OCI-LY1 (cell line): ENCODE data around the gene KMT2A.

ENCODE experiments used
- EZH2 ChIP-seq: fragments of 200-600 bp; sonication (generic), shearing (Covaris generic); IDR thresholded peaks from 2 replicates; pipeline ENCODE4 v1.8.0; 2017; ENCODE audit warnings: borderline replicate concordance, mixed run types, mild to moderate bottlenecking, antibody characterized with exemption, low read length, moderate library complexity, mixed read lengths
- TF ChIP-seq, protein P1 (sequence below): fragments of 200-600 bp; sonication (generic), shearing (Covaris generic); IDR thresholded peaks from 2 replicates; pipeline ENCODE4 v1.5.1; 2017; ENCODE audit warnings: mild to moderate bottlenecking, antibody characterized with exemption, low read length, moderate library complexity, mixed read lengths

DNA sequence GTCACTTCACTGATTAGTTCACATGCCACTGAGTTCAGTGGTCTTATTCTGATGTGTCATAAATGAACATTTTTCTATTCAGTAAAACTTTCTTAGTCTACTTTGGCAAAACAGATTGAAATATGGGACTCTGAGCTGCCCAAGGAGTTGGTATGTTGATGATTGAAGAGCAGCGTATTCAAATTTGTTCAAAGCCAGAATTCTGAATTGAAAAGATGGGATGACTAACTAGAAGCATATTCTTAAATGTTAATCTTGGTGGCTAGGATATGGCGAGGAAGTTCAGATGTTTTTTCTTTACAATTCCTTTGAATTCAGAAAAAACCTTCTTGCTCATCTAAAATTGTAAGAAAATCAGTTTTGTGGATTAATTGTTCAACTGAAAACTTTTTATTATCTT, 34.7 kb downstream of the KMT2A start:
- TF ChIP-seq, protein P1, sequence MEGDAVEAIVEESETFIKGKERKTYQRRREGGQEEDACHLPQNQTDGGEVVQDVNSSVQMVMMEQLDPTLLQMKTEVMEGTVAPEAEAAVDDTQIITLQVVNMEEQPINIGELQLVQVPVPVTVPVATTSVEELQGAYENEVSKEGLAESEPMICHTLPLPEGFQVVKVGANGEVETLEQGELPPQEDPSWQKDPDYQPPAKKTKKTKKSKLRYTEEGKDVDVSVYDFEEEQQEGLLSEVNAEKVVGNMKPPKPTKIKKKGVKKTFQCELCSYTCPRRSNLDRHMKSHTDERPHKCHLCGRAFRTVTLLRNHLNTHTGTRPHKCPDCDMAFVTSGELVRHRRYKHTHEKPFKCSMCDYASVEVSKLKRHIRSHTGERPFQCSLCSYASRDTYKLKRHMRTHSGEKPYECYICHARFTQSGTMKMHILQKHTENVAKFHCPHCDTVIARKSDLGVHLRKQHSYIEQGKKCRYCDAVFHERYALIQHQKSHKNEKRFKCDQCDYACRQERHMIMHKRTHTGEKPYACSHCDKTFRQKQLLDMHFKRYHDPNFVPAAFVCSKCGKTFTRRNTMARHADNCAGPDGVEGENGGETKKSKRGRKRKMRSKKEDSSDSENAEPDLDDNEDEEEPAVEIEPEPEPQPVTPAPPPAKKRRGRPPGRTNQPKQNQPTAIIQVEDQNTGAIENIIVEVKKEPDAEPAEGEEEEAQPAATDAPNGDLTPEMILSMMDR = no peak
- TF ChIP-seq EZH2 = no peak
